PC-9 (cell line): ENCODE data around the gene ITGA8.

ENCODE experiments used
- CTCF ChIP-seq: fragments of 200-600 bp; sonication (generic); conservative IDR thresholded peaks from 2 replicates; pipeline ENCODE4 v1.6.1; 2017; ENCODE audit warnings: mixed run types, antibody characterized with exemption, mild to moderate bottlenecking, moderate library complexity
- EZH2 ChIP-seq: fragments of 200-600 bp; sonication (generic); IDR thresholded peaks from 2 replicates; pipeline ENCODE4 v1.8.0; 2017; ENCODE audit warnings: antibody characterized with exemption, low read depth

- TF ChIP-seq CTCF (no peak), EZH2 (no peak)
Observed at GRCh38 chr10:15620836-15621515, 98.7 kb downstream of the ITGA8 start.
